T-helper 2 cell treated with Interferon-gamma antibody and Interleukin-4, amounts not matched to agents 5 μg/mL and 100 μg/mL, for 36 hours (primary cell): Measurements from ENCODE around the gene NAV2.

Experiments used
- DNase-seq: peaks from one replicate; pipeline ENCODE4 v3.0.0; 2021; ENCODE audit warnings: low spot score
- H3K27ac Mint-ChIP-seq: one replicate; pipeline ENCODE4 v1.8.0; 2021; ENCODE audit warnings: mild to moderate bottlenecking, mixed read lengths
- H3K27me3 Mint-ChIP-seq: one replicate; pipeline ENCODE4 v1.8.0; 2021; ENCODE audit warnings: low read depth, mixed read lengths
- H3K36me3 Mint-ChIP-seq: one replicate; pipeline ENCODE4 v1.8.0; 2021; ENCODE audit warnings: low read depth, mixed read lengths
- H3K4me1 Mint-ChIP-seq: one replicate; pipeline ENCODE4 v1.8.0; 2021; ENCODE audit warnings: low read depth, mixed read lengths
- H3K4me3 Mint-ChIP-seq: one replicate; pipeline ENCODE4 v1.8.0; 2022; ENCODE audit warnings: mild to moderate bottlenecking, moderate library complexity, mixed read lengths
- H3K9me3 Mint-ChIP-seq: one replicate; pipeline ENCODE4 v1.8.0; 2021; ENCODE audit warnings: mixed read lengths

The NAV2 gene

GRCh38 chr11:19718051-19718450, 5.4 kb downstream of the NAV2 start:
- Mint-ChIP-seq H3K27ac (no peak overlapping the region), H3K9me3 (no peaks in the 10 kb centered on the region), H3K27me3 (peaks cover 52% of the 10 kb centered on the region), H3K4me1 (peaks cover 15% of the 10 kb centered on the region), H3K4me3 (no peak overlapping the region), H3K36me3 (no peaks in the 10 kb centered on the region)
- DNase-seq = no peak

GRCh38 chr11:19718951-19719350, 6.3 kb downstream of the NAV2 start:
- Mint-ChIP-seq H3K4me3 (no peak overlapping the region), H3K27ac (no peak overlapping the region)

GRCh38 chr11:19719960-19720359, 7.3 kb downstream of the NAV2 start:
- Mint-ChIP-seq H3K4me3 (no peak overlapping the region), H3K36me3 (no peaks in the 10 kb centered on the region), H3K9me3 (no peaks in the 10 kb centered on the region), H3K27ac (no peak overlapping the region), H3K27me3 (peaks cover 36% of the 10 kb centered on the region), H3K4me1 (peaks cover 18% of the 10 kb centered on the region)
- no peak for DNase-seq

More at GRCh38 chr11:19718951-19719350, 6.3 kb downstream of the NAV2 start:
- DNase-seq = no peak
- H3K27me3 Mint-ChIP-seq = peaks cover 46% of the 10 kb centered on the region
- peaks cover 18% of the 10 kb centered on the region for H3K4me1 Mint-ChIP-seq
- H3K9me3 Mint-ChIP-seq = no peaks in the 10 kb centered on the region
- no peaks in the 10 kb centered on the region for H3K36me3 Mint-ChIP-seq

GRCh38 chr11:19721176-19721575, 8.5 kb downstream of the NAV2 start:
- Mint-ChIP-seq H3K27me3 (peaks cover 24% of the 10 kb centered on the region), H3K9me3 (no peaks in the 10 kb centered on the region), H3K4me1 (peaks cover 18% of the 10 kb centered on the region), H3K27ac (no peak overlapping the region), H3K4me3 (no peak overlapping the region), H3K36me3 (no peaks in the 10 kb centered on the region)
- no peak for DNase-seq

GRCh38 chr11:19722702-19723101, 10.1 kb downstream of the NAV2 start:
- H3K9me3 Mint-ChIP-seq = no peaks in the 10 kb centered on the region
- H3K27me3 Mint-ChIP-seq = peaks cover 12% of the 10 kb centered on the region
- no peak for DNase-seq
- no peak overlapping the region for H3K4me3 Mint-ChIP-seq
- H3K4me1 Mint-ChIP-seq = peaks cover 18% of the 10 kb centered on the region
- H3K36me3 Mint-ChIP-seq = no peaks in the 10 kb centered on the region
- no peak overlapping the region for H3K27ac Mint-ChIP-seq

GRCh38 chr11:19723572-19724342, 11.1 kb downstream of the NAV2 start:
- Mint-ChIP-seq H3K27me3 (peaks cover 4% of the 10 kb centered on the region), H3K4me1 (peaks cover 18% of the 10 kb centered on the region), H3K27ac (peak overlapping the region; percentile 83), H3K4me3 (peak overlapping the region; percentile 39), H3K36me3 (no peaks in the 10 kb centered on the region), H3K9me3 (no peaks in the 10 kb centered on the region)
- peak; percentile 51 for DNase-seq

- H3K27ac Mint-ChIP-seq = no peak overlapping the region
- H3K4me1 Mint-ChIP-seq = peaks cover 18% of the 10 kb centered on the region
- H3K27me3 Mint-ChIP-seq = peaks cover 4% of the 10 kb centered on the region
- H3K36me3 Mint-ChIP-seq = no peaks in the 10 kb centered on the region
- H3K4me3 Mint-ChIP-seq = no peak overlapping the region
- no peak for DNase-seq
- no peaks in the 10 kb centered on the region for H3K9me3 Mint-ChIP-seq
Observed at GRCh38 chr11:19724765-19725164, 12.1 kb downstream of the NAV2 start.

GRCh38 chr11:19725379-19726079, 12.9 kb downstream of the NAV2 start:
- Mint-ChIP-seq H3K27ac (no peak overlapping the region), H3K4me3 (no peak overlapping the region), H3K4me1 (peaks cover 18% of the 10 kb centered on the region)

GRCh38 chr11:19727246-19727645, 14.6 kb downstream of the NAV2 start:
- DNase-seq = no peak
- Mint-ChIP-seq H3K9me3 (no peaks in the 10 kb centered on the region), H3K36me3 (no peaks in the 10 kb centered on the region), H3K4me3 (no peak overlapping the region), H3K27me3 (peaks cover 2% of the 10 kb centered on the region), H3K27ac (no peak overlapping the region), H3K4me1 (peaks cover 18% of the 10 kb centered on the region)

More at GRCh38 chr11:19725379-19726079, 12.9 kb downstream of the NAV2 start:
- Mint-ChIP-seq H3K9me3 (no peaks in the 10 kb centered on the region), H3K27me3 (peaks cover 4% of the 10 kb centered on the region), H3K36me3 (no peaks in the 10 kb centered on the region)
- no peak for DNase-seq

- Mint-ChIP-seq H3K9me3 (no peaks in the 10 kb centered on the region), H3K27me3 (no peaks in the 10 kb centered on the region), H3K27ac (no peak overlapping the region), H3K4me1 (peaks cover 10% of the 10 kb centered on the region), H3K4me3 (no peak overlapping the region), H3K36me3 (no peaks in the 10 kb centered on the region)
- no peak for DNase-seq
Observed at GRCh38 chr11:19728436-19728835, 15.8 kb downstream of the NAV2 start.

- no peaks in the 10 kb centered on the region for H3K9me3 Mint-ChIP-seq
- no peaks in the 10 kb centered on the region for H3K27me3 Mint-ChIP-seq
- H3K4me1 Mint-ChIP-seq = peaks cover 2% of the 10 kb centered on the region
- no peak overlapping the region for H3K4me3 Mint-ChIP-seq
- DNase-seq = no peak
- H3K36me3 Mint-ChIP-seq = no peaks in the 10 kb centered on the region
- H3K27ac Mint-ChIP-seq = no peak overlapping the region
Observed at GRCh38 chr11:19729141-19729540, 16.5 kb downstream of the NAV2 start.

GRCh38 chr11:19730373-19730772, 17.7 kb downstream of the NAV2 start:
- H3K36me3 Mint-ChIP-seq = no peaks in the 10 kb centered on the region
- H3K27ac Mint-ChIP-seq = no peak overlapping the region
- H3K27me3 Mint-ChIP-seq = no peaks in the 10 kb centered on the region
- no peak for DNase-seq
- H3K4me1 Mint-ChIP-seq = no peaks in the 10 kb centered on the region
- no peak overlapping the region for H3K4me3 Mint-ChIP-seq
- H3K9me3 Mint-ChIP-seq = no peaks in the 10 kb centered on the region

GRCh38 chr11:19734171-19734570, 21.5 kb downstream of the NAV2 start:
- Mint-ChIP-seq H3K4me3 (no peak overlapping the region), H3K9me3 (no peaks in the 10 kb centered on the region), H3K4me1 (no peaks in the 10 kb centered on the region), H3K36me3 (no peaks in the 10 kb centered on the region), H3K27ac (no peak overlapping the region), H3K27me3 (peaks cover 4% of the 10 kb centered on the region)
- DNase-seq = no peak

- no peaks in the 10 kb centered on the region for H3K36me3 Mint-ChIP-seq
- peaks cover 4% of the 10 kb centered on the region for H3K27me3 Mint-ChIP-seq
- no peaks in the 10 kb centered on the region for H3K9me3 Mint-ChIP-seq
- DNase-seq = no peak
- no peak overlapping the region for H3K27ac Mint-ChIP-seq
- no peaks in the 10 kb centered on the region for H3K4me1 Mint-ChIP-seq
- H3K4me3 Mint-ChIP-seq = no peak overlapping the region
Observed at GRCh38 chr11:19735157-19735908, 22.7 kb downstream of the NAV2 start.
